Measurements from ENCODE around the gene CCDC66. TPM values are rescaled to one million over a fixed set of nuclear protein-coding genes. Genes with fewer than 3 reads are reported as not detected.
"Not testable (repeated sequence)": the region's sequence is repeated elsewhere in the genome, so short reads cannot be mapped to it uniquely, and the experiment has no call there.

CCDC66 gene
- total RNA-seq, 2 experiments from 2014 or later = 23.5 to 28.5 TPM

DNA sequence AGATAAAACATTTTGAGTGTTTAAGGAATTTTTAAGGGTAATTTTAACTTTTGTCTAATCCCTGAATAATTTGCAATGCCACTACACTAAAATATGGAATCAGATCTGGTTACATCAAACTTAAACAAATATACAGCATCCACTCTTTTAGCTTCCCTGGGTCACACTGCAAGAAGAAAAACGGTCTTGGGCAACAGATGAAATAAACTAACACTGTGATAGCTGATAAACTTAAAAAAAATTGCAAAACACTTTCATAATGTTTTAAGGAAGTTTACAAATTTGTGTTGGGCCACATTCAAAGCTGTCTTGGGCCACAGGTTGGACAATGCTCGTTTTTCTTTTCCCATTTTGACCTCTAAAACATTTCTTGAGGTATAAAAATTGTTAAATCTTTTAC lies 34.3 kb downstream of the CCDC66 start:
- H3K27ac Mint-ChIP-seq = peak overlapping the region; percentile 67
- intact Hi-C loops (cut with DNase I, micrococcal nuclease) = loop anchor here in 1 of 2 experiments (5.0 kb wide), 1 partner anchor 34 kb away; the partner anchor contains the start of gene CCDC66
- POLR2A ChIA-PET = no interaction called here
- CTCF ChIA-PET = no interaction called here
- peaks cover 52% of the 10 kb centered on the region for H3K4me1 Mint-ChIP-seq
- no peaks in the 10 kb centered on the region for H3K27me3 Mint-ChIP-seq
- H3K9me3 Mint-ChIP-seq (ENCODE audit: low read depth) = peaks cover under 1% of the 10 kb centered on the region
- H3K4me3 Mint-ChIP-seq = no peak overlapping the region
- DNase-seq (no peak), ATAC-seq (no peak)
- peaks cover 28% of the 10 kb centered on the region for H3K36me3 Mint-ChIP-seq (ENCODE audit: low read depth)

DNA sequence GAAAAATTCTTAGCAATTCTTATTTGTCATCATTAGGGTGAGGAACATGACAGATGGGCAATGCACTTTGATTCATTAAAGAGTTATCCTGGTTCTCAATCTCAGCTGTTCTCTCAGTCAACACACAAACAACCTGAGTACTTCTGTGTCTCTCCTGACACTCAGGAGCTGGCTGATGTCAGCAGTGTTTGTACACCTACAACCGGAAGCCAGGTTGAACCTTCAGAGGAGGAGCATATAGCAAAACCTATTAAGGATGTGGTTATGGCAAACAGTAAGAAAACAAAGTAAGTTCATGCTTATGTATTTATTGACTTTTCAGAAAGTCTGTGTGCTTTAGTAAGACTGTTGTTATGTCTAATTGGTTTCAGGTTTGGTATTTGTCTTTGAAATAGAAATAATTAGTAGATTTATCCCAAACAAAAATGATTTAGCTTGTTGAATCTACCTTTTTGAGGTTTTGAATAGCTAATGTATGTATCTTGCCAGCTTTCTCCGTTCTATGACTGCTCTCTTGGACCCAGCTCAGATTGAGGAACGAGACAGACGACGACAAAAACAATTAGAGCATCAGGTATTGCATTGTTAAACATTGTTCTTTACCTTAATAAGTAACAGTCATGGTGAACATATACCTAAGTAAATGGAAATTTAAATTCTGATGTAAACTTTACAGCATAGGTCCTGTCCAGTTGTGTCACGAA lies 36.6 kb downstream of the CCDC66 start:
- POLR2A ChIA-PET = interaction anchor here (0.6 kb wide), 1 partner anchor 27 kb away, joined by 3 read pairs; no protein-coding TSS in a partner anchor
- ATAC-seq = peak; percentile 99
- intact Hi-C loops (cut with DNase I, micrococcal nuclease) = loop anchor here in 1 of 2 experiments (5.0 kb wide), 1 partner anchor 36 kb away; the partner anchor contains the start of gene CCDC66
- Mint-ChIP-seq H3K4me1 (peaks cover 66% of the 10 kb centered on the region), H3K36me3 (ENCODE audit: low read depth) (peaks cover 43% of the 10 kb centered on the region), H3K27me3 (no peaks in the 10 kb centered on the region), H3K27ac (peak overlapping the region; percentile 55), H3K9me3 (ENCODE audit: low read depth) (peaks cover 3% of the 10 kb centered on the region), H3K4me3 (peak overlapping the region; percentile 18)
- peak; percentile 60 for DNase-seq
- CTCF ChIA-PET = interaction anchor here (0.6 to 1.3 kb wide), 6 partner anchors 27 to 938 kb away, joined by 3 to 6 read pairs (median 4); partner anchors contain the start of gene CCDC66

DNA sequence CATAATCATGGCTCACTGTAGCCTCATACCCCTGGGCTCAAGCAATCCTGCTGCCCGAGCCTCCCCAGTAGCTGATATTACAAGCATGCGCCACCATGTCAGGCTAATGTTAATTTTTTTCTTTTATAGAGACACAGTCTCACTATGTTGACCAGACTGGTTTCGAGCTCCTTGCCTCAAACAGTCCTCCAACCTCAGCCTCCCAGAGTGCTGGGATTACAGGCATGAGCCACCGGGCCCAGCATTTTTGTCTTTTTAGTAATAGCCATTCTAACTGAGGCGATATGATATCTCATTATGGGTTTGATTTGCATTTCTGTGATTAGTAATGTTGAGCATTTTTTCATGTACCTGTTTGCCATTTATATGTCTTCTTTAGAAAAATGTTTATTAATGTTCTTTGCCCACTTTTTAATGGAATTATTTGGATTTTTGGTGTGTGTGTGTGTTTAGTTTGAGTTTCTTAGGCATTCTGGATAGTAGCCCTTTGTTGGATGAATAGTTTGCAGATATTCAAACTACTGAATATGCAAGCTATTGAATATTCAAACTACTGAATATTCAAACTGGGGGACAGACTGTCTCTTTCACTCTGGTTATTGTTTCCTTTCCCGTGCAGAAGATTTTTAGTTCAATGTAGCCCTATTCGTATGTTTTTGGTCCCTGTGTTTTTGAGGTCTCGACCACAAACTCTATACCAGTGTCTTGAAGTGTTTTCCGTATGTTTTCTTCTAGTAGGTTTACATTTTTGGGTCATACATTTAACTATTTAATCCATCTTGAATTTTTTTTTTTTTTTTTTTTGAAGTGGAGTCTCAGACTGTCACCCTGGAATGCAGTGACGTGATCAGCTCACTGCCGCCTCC lies 39.2 kb downstream of the CCDC66 start:
- H3K27me3 Mint-ChIP-seq = no peaks in the 10 kb centered on the region
- H3K9me3 Mint-ChIP-seq (ENCODE audit: low read depth) = peaks cover 6% of the 10 kb centered on the region
- ChIA-PET POLR2A (no interaction called here), CTCF (no interaction called here)
- H3K4me1 Mint-ChIP-seq = peaks cover 62% of the 10 kb centered on the region
- H3K36me3 Mint-ChIP-seq (ENCODE audit: low read depth) = peaks cover 67% of the 10 kb centered on the region
- peak overlapping the region; percentile 58 for H3K27ac Mint-ChIP-seq
- ATAC-seq (no peak), DNase-seq (no peak)
- intact Hi-C loops (cut with DNase I, micrococcal nuclease) = no loop called here
- H3K4me3 Mint-ChIP-seq = no peak overlapping the region

DNA sequence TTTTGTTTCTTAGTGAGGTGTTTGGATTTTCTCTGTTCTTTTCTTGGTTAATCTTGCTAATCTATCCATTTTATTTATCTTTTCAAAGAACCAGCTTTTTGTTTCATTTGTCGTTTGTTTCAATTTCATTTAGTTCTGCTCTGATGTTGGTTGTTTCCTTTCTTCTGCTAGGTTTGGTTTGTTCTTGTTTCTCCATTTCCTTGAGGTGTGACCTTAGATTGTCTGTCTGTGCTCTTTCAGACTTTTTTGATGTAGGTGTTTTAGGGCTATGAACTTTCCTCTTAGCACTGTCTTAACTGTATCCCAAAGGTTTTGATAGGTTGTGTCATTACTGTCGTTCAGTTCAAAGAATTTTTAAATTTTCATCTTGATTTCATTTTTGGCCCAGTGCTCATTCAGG lies 51.5 kb downstream of the CCDC66 start:
- H3K27me3 Mint-ChIP-seq; POLR2A ChIA-PET; H3K4me3 Mint-ChIP-seq; intact Hi-C loops (cut with DNase I, micrococcal nuclease); DNase-seq: not testable (repeated sequence)
- peaks cover 25% of the 10 kb centered on the region for H3K9me3 Mint-ChIP-seq (ENCODE audit: low read depth)
- H3K27ac Mint-ChIP-seq = peak overlapping the region; percentile 73
- H3K36me3 Mint-ChIP-seq (ENCODE audit: low read depth) = peaks cover 94% of the 10 kb centered on the region
- ATAC-seq = peak; percentile 57
- CTCF ChIA-PET = interaction anchor here (1.2 to 1.5 kb wide), 2 partner anchors 16 to 19 kb away, joined by 3 to 4 read pairs; no protein-coding TSS in a partner anchor
- peaks cover 66% of the 10 kb centered on the region for H3K4me1 Mint-ChIP-seq

DNA sequence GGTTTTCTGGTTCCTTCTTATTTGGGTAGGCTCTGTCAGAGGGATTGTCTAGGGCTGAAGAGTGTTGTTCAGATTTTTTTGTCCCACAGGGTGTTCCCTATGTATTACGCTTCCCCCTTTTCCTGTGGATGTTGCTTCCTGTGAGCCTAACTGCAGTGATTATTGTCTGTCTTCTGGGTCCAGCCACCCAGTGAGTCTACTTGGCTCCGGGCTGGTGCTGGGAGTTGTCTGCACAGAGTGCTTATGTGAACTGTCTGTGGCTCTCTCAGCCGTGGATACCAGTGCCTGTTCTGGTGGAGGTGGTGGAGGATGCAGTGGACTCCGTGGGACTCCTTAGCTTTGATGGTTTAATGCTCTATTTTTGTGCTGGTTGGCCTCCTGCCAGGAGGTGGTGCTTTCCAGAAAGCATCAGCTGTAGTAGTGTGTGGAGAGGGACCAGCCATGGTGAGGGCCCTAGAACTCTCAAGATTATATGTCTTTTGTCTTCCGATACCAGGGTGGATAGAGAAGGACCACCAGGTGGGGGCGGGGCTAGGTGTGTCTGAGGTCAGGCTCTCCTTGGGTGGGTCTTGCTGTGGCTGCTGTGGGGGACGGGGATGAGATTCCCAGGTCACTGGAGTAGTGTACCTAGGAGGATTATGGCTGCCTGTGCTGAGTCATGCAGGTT lies 53.8 kb downstream of the CCDC66 start:
- DNase-seq (no peak), ATAC-seq (no peak)
- Mint-ChIP-seq H3K9me3 (ENCODE audit: low read depth) (peaks cover 25% of the 10 kb centered on the region), H3K27me3 (no peaks in the 10 kb centered on the region), H3K4me1 (peaks cover 67% of the 10 kb centered on the region), H3K36me3 (ENCODE audit: low read depth) (peaks cover 83% of the 10 kb centered on the region), H3K4me3 (no peak overlapping the region), H3K27ac (peak overlapping the region; percentile 38)
- intact Hi-C loops (cut with DNase I, micrococcal nuclease) = no loop called here
- POLR2A ChIA-PET = no interaction called here
- CTCF ChIA-PET = interaction anchor here (1.1 kb wide), 1 partner anchor 25 kb away, joined by 3 read pairs; no protein-coding TSS in a partner anchor

DNA sequence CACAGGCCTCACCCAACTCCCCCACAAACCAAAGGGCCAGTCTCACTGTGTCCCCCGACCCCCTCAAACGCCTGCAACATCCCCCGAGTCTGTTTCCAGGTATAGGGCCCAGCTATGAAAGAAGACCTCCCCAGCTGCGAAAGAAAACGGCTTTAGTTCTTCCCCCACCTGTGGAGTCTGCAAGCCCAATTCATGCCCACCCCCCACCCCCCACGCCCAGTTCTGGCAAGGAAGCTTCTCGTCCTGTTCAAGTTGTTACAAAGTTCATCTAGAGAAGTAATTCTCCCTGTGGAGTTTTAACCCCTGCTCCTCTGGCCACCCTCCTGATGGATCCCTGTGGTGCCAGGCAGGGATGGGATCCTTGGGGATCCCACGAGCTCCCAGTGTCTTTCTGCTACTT lies 54.4 kb downstream of the CCDC66 start:
- ATAC-seq (no peak), DNase-seq (no peak)
- ChIA-PET CTCF (interaction anchor here (1.1 kb wide), 1 partner anchor 26 kb away, joined by 3 read pairs; no protein-coding TSS in a partner anchor), POLR2A (no interaction called here)
- Mint-ChIP-seq H3K27me3 (no peaks in the 10 kb centered on the region), H3K27ac (no peak overlapping the region), H3K36me3 (ENCODE audit: low read depth) (peaks cover 83% of the 10 kb centered on the region), H3K9me3 (ENCODE audit: low read depth) (peaks cover 25% of the 10 kb centered on the region), H3K4me1 (peaks cover 70% of the 10 kb centered on the region), H3K4me3 (no peak overlapping the region)
- intact Hi-C loops (cut with DNase I, micrococcal nuclease) = no loop called here

DNA sequence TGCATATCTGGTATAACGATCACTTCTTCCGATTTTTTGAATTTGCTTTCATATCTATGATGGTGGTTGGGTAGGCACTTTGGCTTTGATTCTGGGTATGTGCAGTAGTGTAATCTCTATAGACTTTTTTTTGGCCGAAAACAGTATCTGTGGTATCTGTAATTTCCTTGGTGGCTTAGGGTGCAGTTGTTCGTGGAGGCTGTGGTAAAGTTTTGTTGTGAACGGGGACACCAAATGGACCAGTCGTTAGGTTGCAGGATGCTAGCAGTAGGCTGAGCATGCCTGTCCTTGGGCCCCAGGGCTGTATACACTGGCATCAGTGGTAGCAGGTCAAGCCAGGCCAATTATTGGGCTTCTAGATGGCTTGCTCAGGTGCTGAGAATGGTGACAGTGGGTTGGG lies 55.2 kb downstream of the CCDC66 start:
- Mint-ChIP-seq H3K36me3 (ENCODE audit: low read depth) (peaks cover 81% of the 10 kb centered on the region), H3K4me1 (peaks cover 70% of the 10 kb centered on the region), H3K27ac (peak overlapping the region; percentile 12), H3K4me3 (no peak overlapping the region), H3K9me3 (ENCODE audit: low read depth) (peaks cover 17% of the 10 kb centered on the region), H3K27me3 (no peaks in the 10 kb centered on the region)
- no peak for DNase-seq
- CTCF ChIA-PET = no interaction called here
- ATAC-seq = no peak
- intact Hi-C loops (cut with DNase I, micrococcal nuclease) = no loop called here
- POLR2A ChIA-PET = no interaction called here

DNA sequence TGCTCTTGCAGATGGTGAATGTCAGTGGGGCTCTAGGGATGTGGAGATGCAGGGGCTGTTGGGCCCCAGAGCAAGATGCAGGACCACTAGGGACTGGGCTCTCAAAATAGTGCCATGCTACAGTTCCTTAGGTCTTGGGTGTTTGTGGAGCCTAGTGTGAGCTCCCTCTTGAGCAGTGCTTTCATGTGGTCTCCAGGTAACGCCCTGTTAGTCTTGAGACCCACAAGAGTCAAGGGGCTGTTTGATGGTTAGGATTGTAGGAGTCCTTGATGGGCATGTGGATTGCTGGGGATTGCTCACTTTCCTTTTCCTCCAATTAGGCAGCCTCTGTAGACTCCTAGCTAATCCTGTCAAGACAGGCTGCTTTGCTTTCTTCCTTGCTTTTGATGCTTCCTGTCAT lies 56.0 kb downstream of the CCDC66 start:
- Mint-ChIP-seq H3K27me3 (no peaks in the 10 kb centered on the region), H3K36me3 (ENCODE audit: low read depth) (peaks cover 78% of the 10 kb centered on the region)
- no peak for DNase-seq

DNA sequence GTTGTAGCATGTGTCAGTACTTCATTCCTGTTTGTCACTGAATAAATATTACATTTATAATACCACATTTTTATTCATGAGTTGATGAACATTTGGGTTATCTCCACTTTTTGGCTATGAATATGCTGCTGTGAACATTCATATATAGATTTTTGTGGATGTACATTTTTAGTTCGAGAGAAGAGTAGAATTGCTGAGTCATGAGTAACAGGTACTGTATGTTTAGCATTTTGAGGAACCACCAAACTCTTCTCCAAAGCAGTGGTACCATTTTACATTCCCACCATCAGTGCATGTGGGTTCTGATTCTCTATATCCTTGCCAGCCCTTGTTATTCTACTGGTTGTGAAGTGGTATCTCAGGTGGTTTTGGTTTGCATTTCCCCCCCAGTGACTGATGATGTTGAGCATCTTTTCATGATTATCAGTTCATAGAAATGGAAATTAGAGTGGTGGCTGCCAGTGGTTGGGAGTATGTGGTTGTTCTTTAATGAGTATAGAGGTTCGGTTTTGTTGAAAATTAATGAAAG lies 59.6 kb downstream of the CCDC66 start:
- no peaks in the 10 kb centered on the region for H3K27me3 Mint-ChIP-seq
- H3K4me3 Mint-ChIP-seq = no peak overlapping the region
- H3K4me1 Mint-ChIP-seq = peaks cover 37% of the 10 kb centered on the region
- peaks cover 66% of the 10 kb centered on the region for H3K36me3 Mint-ChIP-seq (ENCODE audit: low read depth)
- intact Hi-C loops (cut with DNase I, micrococcal nuclease) = no loop called here
- ChIA-PET CTCF (no interaction called here), POLR2A (no interaction called here)
- DNase-seq = no peak
- H3K27ac Mint-ChIP-seq = peak overlapping the region; percentile 66
- no peak for ATAC-seq
- no peaks in the 10 kb centered on the region for H3K9me3 Mint-ChIP-seq (ENCODE audit: low read depth)

More for the DNA sequence above, 56.0 kb downstream of the CCDC66 start:
- ChIA-PET POLR2A (no interaction called here), CTCF (no interaction called here)
- Mint-ChIP-seq H3K27ac (peak overlapping the region; percentile 8), H3K9me3 (ENCODE audit: low read depth) (peaks cover 17% of the 10 kb centered on the region), H3K4me3 (no peak overlapping the region), H3K4me1 (peaks cover 62% of the 10 kb centered on the region)
- no peak for ATAC-seq
- intact Hi-C loops (cut with DNase I, micrococcal nuclease) = no loop called here

DNA sequence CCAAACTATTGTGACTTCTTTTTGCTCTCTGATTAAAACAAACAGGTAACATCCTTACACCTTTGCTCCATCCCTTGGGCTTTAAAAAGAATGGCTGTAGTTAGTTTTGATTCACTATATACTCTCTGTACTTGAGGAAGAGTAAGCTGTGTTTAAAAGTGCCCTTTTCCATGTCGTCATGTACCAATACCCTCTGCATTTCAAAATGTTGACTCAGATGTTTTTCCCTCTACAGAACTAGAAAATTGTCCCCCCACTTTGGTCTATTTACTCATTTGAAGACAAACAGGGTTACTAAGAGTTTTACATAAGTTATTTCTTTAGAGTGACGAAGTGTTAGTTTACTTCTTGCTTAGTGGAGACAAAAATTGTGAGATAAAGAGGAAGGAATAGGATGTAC lies 63.4 kb downstream of the CCDC66 start:
- Mint-ChIP-seq H3K4me1 (peaks cover 28% of the 10 kb centered on the region), H3K36me3 (ENCODE audit: low read depth) (peaks cover 68% of the 10 kb centered on the region), H3K27ac (peak overlapping the region; percentile 81), H3K4me3 (no peak overlapping the region), H3K27me3 (no peaks in the 10 kb centered on the region), H3K9me3 (ENCODE audit: low read depth) (no peaks in the 10 kb centered on the region)
- intact Hi-C loops (cut with DNase I, micrococcal nuclease) = no loop called here
- POLR2A ChIA-PET = interaction anchor here (0.6 kb wide), 1 partner anchor 27 kb away, joined by 3 read pairs; no protein-coding TSS in a partner anchor
- DNase-seq (no peak), ATAC-seq (peak; percentile 36)
- CTCF ChIA-PET = no interaction called here

DNA sequence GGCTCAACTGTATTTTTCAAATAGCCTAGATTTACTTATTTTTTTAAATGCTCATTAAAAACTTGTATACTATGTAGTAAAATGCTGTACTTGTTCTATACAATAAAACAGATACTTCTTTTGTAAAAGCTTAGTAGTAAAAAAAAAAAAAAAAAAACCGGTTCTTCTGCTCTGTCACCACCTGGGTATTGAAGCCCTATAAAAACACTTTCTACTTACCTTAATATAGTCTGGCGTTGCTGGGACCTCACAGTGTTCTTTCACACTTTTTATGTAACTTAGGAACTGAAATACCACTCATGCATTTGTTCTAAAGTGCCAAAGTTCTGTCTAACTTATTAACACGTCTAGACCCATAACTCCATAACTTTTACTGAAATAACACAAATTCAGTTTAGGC lies 64.7 kb downstream of the CCDC66 start:
- intact Hi-C loops (cut with DNase I, micrococcal nuclease) = no loop called here
- Mint-ChIP-seq H3K4me1 (peaks cover 22% of the 10 kb centered on the region), H3K36me3 (ENCODE audit: low read depth) (peaks cover 59% of the 10 kb centered on the region), H3K4me3 (no peak overlapping the region), H3K9me3 (ENCODE audit: low read depth) (no peaks in the 10 kb centered on the region), H3K27me3 (no peaks in the 10 kb centered on the region), H3K27ac (no peak overlapping the region)
- CTCF ChIA-PET = no interaction called here
- DNase-seq (no peak), ATAC-seq (no peak)
- POLR2A ChIA-PET = no interaction called here
